ENCODE results near the gene PIEZO1.

The PIEZO1 gene

DNA sequence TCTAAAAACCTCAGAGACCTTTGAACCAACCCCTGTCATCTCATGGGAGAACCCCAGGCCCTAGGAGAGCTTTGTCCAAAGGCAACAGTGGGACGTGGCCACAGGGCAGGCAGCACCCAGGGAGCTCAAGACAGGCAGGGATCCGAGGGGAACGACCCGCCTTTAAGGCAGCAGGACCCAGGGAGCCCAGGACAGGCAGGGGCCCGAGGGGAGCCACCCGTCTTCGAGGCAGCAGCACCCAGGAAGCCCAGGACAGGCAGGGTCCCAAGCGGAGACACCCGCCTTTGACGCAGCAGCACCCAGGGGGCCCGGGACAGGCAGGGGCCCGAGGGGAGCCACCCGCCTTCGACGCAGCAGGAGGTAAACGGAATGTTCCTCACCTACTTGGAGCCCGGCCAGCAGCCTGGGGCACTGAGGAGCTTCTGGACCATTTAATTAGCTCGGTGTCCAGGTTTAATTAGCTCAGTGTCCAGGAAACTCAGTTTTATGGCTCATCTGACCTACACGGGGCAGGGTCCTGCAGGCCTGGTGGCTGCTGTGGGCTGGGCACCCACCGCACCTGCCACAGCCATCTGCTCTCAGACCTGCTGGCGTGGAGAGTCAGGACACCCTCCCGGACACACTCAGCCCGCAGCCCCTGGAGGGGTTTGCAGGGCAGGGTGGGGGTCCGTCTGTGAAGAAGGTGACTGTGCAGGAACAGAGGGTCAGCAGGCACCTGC lies 24.4 kb downstream of the PIEZO1 start:
- H3K4me3 ChIP-seq (ENCODE audit: low read depth, low read length), result no peak overlapping the region
- POLR2A ChIA-PET, result interaction anchor here (0.7 kb wide), 1 partner anchor 25 kb away, joined by 3 read pairs; the partner anchor contains the start of gene PIEZO1
- CTCF ChIA-PET, result interaction anchor here (1.0 to 25.7 kb wide), 4 partner anchors 12 to 406 kb away, joined by 3 to 544 read pairs (median 4); partner anchors contain the start of gene PIEZO1
- no peak for DNase-seq (ENCODE audit: low read depth, low spot score)
- TF ChIP-seq, protein P1, sequence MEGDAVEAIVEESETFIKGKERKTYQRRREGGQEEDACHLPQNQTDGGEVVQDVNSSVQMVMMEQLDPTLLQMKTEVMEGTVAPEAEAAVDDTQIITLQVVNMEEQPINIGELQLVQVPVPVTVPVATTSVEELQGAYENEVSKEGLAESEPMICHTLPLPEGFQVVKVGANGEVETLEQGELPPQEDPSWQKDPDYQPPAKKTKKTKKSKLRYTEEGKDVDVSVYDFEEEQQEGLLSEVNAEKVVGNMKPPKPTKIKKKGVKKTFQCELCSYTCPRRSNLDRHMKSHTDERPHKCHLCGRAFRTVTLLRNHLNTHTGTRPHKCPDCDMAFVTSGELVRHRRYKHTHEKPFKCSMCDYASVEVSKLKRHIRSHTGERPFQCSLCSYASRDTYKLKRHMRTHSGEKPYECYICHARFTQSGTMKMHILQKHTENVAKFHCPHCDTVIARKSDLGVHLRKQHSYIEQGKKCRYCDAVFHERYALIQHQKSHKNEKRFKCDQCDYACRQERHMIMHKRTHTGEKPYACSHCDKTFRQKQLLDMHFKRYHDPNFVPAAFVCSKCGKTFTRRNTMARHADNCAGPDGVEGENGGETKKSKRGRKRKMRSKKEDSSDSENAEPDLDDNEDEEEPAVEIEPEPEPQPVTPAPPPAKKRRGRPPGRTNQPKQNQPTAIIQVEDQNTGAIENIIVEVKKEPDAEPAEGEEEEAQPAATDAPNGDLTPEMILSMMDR (IDR thresholded peaks at IDR 0.05; ENCODE audit: insufficient read depth, low read length, missing control alignments), result no peak

- CTCF ChIA-PET, result interaction anchor here (1.0 to 25.7 kb wide), 4 partner anchors 13 to 407 kb away, joined by 3 to 544 read pairs (median 4); partner anchors contain the start of gene PIEZO1
- POLR2A ChIA-PET, result interaction anchor here (0.7 kb wide), 1 partner anchor 25 kb away, joined by 3 read pairs; the partner anchor contains the start of gene PIEZO1
- DNase-seq (ENCODE audit: low read depth, low spot score), result no peak
- TF ChIP-seq, protein P1 (IDR thresholded peaks at IDR 0.05; ENCODE audit: insufficient read depth, low read length, missing control alignments), result no peak
- no peak overlapping the region for H3K4me3 ChIP-seq (ENCODE audit: low read depth, low read length)
Measured at GRCh38 chr16:88759976-88760350, 25.1 kb downstream of the PIEZO1 start.

DNA sequence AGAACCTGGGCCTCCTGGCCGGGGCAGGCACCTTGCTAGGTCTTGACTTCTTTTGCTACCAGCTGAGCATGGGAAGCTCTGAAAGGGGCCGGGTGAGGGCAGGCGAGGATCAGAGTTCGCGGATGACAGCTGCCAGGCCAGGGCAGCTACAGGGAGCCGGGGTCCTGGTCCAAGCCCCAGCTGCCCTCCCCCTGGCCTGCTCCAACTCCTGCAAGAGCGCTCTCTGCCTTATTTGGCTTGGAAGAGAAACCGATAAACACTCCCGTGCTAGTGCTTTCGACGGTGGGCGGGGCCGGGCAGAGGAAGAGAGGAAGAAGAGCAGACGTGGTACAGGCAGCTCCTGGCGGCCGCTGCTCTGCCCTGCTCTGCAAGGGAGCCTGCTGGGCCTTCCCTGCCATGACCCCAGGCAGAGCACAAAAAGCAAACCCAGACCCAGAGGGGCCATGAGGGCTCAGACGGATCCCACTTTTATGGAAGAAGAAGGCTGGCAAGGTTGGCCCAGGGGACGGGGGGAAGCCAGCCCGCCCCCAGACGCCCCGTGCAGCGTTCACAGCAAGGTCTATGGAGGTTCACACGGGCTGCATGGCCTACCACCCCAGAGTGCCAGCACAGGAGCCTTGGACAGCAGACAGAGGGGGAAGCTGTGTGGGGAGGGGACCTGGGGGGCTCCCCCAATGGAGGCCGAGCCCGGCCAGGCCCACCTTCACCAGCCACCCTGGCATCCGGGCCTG lies 25.6 kb downstream of the PIEZO1 start:
- ChIA-PET CTCF (interaction anchor here (1.0 to 25.7 kb wide), 3 partner anchors 13 to 407 kb away, joined by 4 to 544 read pairs (median 5); no protein-coding TSS in a partner anchor), POLR2A (interaction anchor here (0.7 kb wide), 2 partner anchors 13 to 26 kb away, joined by 3 read pairs; partner anchors contain the start of gene PIEZO1)
- TF ChIP-seq, protein P1 (IDR thresholded peaks at IDR 0.05; ENCODE audit: insufficient read depth, low read length, missing control alignments), result no peak
- H3K4me3 ChIP-seq (ENCODE audit: low read depth, low read length), result no peak overlapping the region
- no peak for DNase-seq (ENCODE audit: low read depth, low spot score)

GRCh38 chr16:88758944-88759244 lies 26.1 kb downstream of the PIEZO1 start:
- CTCF ChIA-PET, result interaction anchor here (2.0 to 25.7 kb wide), 2 partner anchors 14 kb away, joined by 5 to 544 read pairs; no protein-coding TSS in a partner anchor
- H3K4me3 ChIP-seq (ENCODE audit: low read depth, low read length), result no peak overlapping the region
- TF ChIP-seq, protein P1 (IDR thresholded peaks at IDR 0.05; ENCODE audit: insufficient read depth, low read length, missing control alignments), result no peak
- DNase-seq (ENCODE audit: low read depth, low spot score), result no peak
- POLR2A ChIA-PET, result interaction anchor here (0.7 kb wide), 1 partner anchor 14 kb away, joined by 3 read pairs; no protein-coding TSS in a partner anchor

- POLR2A ChIA-PET, result interaction anchor here (0.7 to 1.1 kb wide), 2 partner anchors 14 kb away, joined by 3 read pairs; no protein-coding TSS in a partner anchor
- H3K4me3 ChIP-seq (ENCODE audit: low read depth, low read length), result no peak overlapping the region
- TF ChIP-seq, protein P1 (IDR thresholded peaks at IDR 0.05; ENCODE audit: insufficient read depth, low read length, missing control alignments), result no peak
- DNase-seq (ENCODE audit: low read depth, low spot score), result no peak
- CTCF ChIA-PET, result interaction anchor here (1.2 to 25.7 kb wide), 3 partner anchors 14 to 22 kb away, joined by 3 to 544 read pairs (median 5); no protein-coding TSS in a partner anchor
Measured at GRCh38 chr16:88758227-88758943, 26.6 kb downstream of the PIEZO1 start.

Data from AG04449 (cell line).